ENCODE results near the gene SAMD4A.
A peak's percentile ranks its signal among the peaks of the same experiment; 100 is the strongest.

Gene SAMD4A

DNA sequence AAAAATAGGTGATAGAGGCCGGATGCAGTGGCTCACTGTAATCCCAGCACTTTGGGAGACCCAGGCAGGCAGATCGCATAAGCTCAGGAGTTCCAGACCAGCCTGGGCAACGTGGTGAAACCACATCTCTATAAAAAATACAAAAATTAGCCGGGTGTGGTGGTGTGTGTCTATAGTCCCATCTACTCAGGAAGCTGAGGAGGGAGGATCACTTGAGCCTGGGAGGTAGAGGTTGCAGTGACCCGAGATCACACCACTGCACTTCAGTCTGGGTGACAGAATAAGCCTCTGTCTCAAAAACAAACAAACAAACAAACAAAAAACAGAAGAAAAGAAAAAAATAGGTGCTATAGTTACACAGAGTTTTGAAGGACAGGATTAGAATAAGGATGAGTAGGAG lies 142.1 kb downstream of the SAMD4A start:
- no peak for FAIRE-seq

DNA sequence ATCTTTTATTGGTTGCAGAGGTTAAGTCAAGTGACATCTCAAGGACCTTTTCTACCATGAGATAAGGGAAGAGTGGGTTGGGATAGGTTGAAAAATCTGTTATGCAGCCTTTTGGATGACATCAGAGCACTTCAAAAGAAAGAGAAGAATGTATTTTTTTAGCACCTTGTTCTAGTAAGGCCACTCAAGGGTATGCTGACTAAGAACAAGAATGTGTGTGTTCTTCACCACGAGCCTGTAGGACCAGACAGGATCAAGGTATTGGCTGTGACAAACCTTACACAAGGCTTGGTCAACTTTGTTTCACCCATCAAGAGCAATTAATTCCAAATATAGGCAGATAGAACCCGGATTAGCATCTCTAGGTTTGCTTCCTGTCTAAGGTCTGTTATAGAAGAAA lies 142.5 kb downstream of the SAMD4A start:
- FAIRE-seq, result no peak

DNA sequence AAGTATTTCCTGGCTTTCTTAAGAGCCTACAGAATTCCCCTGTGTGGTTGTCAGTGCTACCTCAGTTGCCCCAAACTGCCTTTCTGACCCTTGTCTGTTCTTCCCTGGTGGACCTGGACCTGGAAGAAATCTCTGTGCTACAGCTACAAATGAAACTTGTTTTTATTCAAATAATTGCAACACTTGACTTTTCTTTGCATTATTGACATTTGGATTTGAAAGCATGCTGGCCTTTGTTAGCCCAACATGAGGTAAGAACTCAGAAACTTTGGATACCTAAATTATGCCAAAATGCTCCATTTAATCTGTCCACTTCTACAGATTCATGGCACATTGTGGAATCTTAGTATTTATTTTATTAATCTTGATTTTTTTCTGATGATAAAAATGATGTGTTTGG lies 142.9 kb downstream of the SAMD4A start:
- no peak for FAIRE-seq

DNA sequence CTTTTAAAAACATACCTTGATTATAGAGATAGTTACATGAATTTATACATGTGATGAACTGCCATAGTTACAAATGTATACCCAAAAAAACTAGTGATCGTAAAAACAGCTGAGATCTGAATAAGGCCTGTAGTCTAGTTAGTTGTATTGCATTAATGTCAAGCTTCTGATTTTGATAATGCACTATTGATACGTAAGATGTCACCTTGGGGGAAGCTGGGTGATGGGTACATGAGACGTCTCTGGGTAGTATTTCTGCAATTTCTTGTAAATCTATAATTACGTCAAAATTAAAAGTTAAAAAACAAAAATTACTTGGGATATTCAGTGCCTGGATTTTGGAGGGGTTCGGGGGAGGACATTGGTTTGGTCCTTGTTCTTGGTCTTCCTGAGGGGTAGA lies 144.4 kb downstream of the SAMD4A start:
- no peak for FAIRE-seq

DNA sequence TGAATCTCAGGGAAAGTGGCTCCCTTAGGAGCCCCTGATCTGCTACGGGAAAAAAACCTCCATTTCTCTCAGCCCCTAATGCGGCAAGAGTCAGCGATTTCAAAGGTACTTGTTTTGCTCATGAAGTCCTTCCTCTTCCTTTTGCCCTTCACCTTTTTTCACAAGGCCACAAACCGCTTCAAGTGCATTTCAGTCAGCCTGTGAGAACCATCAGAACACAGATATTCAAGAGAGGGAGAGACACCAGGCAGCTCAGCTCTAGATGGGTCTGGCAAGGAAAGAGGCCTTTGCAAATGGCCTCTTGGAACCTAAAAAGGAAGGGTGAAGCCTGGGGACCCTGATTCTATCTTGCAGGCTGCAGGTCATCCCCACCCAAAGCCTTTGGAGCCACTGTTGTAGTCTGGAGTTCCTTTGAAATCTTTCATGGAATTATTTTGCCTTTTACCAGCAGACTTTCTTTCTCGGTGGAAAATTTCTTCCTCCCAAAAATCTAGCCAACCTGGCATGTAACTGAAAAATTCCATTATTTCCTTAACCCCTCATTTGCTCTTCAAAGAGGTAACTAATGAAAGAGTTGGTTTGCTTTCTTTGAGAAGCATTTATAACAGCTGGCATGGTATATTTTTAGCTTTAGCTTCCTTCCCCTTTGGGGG lies 145.0 kb downstream of the SAMD4A start:
- FAIRE-seq, result no peak

DNA sequence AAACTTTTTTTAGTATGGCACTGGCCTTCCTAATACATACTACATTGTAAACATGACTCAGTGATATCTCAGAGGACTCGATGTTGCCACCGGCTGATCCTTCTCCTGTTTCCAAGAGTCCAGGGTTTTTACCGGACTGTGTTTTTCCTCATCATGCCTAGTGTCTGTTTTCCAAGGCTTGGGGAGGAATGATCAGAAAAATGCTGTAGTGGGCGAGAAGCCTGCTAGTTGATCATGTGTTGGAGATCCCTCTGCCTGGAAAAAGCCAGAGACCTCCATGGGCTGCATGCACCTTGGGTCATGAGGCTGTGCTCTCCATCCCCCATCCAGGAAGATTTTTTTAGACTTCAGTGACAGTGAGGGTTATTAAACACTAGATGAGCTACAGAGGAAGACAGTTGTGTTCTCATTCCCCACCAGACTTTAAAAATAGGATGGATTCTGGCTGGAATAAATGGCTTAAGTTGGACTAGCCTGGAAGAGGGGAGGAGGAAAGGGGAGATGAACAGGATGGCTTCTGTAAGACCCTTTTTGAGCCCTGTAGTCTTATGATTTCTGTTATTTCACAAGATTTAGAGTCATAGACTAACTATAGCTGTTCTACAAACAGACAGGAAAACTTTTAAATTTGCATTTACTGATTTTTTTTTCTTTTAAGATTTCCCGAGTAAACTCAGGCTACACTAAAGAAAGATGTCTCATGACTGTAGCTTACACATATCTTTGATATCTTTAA lies 145.7 kb downstream of the SAMD4A start:
- FAIRE-seq, result no peak

DNA sequence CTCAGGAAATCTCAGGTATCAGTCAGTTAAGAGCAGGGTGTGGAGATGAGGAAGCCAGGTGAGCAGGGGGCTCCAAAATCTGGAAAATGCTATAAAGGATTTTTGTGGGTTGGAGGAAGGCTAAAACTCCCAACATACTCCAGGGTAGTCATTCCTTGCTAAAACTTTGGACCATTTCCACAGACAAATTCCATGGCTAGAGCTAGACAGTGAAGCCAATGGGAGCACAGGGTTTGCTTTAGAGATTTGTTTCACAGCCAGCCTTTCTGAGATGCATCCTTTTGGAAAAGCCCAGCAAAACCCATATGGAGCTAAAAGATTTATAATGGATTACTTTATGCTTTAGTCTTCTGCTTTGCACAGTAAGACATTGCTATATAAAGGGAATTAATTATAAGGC lies 146.5 kb downstream of the SAMD4A start:
- FAIRE-seq, result no peak

DNA sequence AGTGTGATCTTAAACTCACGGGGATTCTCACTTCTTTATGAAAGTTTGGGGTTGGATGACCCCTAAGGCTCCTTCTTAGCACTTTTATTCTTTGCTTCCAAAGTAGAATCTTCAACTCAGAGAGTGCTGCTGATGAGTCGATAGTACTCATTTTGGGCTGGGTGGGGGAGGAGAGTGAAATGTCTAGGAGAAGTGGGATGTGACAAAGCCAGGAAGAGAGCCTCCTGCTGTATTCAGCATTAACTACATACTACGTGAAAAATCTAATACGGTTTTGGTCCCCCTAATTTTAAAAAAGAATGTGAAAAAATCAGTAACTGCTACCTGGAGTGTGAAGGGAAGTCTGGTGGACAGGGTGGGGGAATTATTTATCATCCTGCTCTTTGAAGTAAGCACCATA lies 148.3 kb downstream of the SAMD4A start:
- FAIRE-seq, result no peak

DNA sequence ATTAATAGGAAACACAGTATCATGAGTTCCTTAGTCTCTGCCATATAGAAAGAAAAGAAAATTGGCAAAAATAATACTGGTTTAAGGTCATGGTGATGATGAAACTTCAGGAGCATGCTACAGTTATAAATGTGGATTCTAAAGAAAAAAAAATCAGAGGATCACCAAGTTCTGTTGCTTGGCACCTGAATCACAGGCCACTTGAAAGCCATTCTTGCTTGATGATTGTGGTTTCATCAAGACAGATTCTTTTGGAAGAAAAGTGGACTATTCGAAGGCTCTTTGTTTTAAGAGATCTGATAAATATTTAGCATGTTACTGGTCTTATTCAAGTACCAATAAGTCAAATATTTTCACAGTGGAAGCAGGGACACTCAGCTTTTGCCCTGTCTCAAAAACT lies 148.9 kb downstream of the SAMD4A start:
- FAIRE-seq, result no peak

DNA sequence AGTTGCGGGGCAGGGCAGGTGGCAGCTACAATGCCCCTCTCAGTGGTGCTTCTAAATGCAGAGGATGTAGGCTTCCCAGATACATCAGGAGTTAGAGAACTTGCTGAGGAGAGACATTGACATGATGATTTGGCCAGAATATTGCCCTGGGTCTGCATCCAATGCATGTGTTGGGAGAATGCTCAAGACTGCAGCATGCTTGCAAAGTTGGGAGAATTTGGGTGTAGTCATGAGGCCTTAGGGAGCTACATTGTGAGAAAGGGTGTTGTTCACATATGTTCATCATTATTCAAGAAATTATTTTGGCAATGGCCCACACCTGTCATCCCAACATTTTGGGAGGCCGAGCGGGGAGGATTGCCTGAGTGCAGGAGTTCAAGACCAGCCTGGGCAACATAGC lies 149.9 kb downstream of the SAMD4A start:
- no peak for FAIRE-seq

DNA sequence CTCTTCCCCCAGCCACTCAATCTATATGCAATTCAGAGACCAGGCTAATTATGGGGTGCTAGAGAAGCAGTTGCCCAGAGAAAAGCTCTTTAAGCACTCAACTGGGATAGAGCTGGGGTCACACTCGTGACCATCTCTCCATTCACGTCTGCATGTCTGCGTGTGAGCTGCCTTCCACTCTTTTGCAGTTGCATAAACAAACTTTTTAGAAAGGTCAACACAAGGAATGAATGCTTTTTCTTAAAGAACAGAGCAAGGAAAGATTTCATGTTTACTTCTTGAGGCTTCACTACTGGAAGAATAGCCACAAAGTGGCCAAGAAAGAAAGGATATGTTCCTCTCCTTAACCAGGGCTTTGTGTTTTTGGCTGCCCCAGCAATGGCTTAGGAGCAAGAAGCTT lies 151.1 kb downstream of the SAMD4A start:
- no peak for FAIRE-seq

DNA sequence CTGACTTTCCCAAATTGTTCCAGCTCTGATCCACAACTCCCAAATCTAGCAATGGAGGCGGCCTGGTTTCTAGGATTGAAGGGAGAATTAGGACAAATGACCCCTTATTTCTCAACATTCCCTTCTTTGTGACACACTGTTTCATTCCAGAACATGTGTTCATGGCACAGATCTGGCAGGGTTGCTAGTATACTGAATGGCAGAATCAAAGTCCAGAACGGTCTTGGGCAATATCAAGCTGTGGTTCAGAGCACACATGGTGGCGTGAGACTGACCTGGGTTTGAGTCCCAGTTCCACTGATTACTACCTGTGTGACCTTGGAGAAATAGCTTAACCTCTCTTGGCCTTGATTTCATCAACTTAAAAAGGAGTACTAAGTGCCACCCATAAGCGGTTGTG lies 152.5 kb downstream of the SAMD4A start:
- FAIRE-seq, result no peak

DNA sequence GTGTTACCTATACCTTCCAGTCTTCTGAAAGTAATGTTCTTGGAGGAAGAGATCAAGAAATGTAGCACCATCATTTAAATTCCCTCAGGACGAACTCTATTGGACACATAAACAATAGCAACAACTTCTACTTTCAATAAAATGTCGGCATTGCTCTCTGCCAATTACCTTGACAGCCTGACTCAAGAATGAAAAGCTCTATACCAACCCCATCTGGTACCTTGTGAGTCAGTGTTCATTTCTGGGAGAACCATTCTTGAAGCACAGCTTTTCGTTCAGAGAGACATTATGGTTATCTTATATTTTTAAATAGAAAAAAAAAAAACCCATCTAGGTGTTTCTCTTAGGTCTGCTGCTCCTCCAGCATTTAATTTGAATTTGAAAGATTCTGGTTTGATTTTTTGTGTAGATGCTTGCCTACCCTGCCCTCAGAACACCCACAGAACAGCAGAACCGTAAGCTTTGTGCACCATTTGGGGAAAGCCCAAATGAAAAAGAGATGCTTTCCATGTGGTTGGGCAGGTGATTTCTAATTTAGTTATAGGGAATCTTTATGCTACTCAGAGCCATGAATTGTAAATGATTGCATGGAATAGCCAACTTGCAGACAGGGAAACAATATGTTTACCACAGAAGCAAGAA lies 156.0 kb downstream of the SAMD4A start:
- FAIRE-seq, result peak; percentile 61

DNA sequence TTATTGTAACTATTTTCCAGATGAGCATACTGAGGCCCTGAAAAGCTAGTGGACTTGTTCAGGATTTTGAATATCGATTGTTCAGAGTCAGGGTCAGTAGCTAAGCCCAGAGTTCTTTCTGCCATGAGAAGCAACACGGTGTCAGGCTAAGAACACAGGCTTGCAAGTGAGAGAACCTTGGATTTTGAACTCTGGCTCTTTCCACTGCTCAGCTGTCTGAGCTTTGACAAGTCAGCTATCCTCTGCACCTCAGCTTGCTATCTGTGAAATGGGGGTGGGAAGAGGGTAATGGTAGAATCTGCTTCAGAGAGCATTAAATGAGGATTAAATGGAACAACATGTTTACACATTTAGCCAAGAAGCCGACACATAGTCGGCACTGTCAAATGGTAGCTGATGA lies 157.2 kb downstream of the SAMD4A start:
- FAIRE-seq, result no peak

DNA sequence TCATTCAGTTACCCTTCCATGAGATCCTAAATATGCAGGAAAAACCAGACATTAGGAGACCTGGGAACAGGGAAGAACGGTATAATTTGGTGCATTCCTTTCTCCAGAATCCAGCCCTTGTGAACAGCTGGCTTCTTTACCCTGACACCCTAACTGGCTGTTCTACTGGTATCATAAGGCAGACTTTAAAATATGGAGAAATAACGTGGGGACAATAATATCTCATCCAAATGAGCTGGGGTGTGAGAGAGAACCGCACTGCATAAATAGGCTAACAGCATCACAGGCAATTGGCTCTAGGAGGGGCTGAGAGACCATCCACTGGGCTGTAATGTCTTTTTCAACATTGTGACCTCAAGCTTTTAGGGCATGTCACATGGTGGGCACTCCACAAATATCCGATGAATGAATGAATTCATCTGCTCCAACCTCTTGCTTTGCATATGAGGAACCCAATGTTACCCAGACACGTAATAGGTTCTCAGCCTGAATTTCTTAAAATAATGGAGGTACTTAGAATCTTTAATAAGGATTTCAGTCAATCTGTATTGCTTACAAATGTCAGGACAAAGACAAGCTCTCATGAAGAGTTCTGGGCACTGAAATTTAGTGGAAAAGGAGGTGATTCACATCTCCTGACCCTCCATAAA lies 157.9 kb downstream of the SAMD4A start:
- no peak for FAIRE-seq

DNA sequence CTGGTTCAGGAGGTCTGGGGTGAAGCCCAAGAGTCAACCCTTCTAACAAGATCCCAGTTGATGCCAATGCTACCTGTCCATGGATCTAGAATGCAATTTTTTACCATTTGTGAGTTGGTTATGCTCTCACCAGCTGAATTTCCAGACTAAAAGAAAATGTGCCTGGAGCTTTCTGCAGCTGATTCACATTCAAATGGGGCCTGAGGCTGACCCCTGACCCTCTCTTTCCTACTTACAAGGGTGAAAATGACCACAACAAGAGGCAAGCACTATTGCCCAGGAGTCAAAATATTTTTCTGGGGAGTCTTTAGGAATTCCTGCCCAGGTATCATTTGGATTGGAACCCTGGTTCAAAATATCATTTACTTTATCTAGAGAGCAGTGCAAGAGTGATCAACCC lies 159.1 kb downstream of the SAMD4A start:
- no peak for FAIRE-seq

DNA sequence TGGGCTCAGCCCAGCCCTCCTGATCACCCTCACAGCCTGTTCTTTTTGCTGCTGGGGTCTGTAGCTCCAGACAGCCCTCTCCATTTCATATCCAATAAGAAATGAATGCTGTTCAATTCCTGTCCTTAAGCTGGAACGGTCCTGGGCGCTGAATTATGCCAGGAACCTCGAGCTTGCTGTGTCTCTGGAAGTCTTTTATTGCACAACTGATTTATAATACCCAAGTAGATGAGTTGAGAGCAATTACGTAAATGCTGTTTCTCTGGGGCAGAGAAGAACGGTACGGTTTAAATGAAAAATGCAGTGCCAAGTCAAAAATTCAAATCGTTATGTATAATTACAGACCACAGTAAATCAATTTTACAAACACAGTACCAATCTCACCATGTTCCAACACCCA lies 161.0 kb downstream of the SAMD4A start:
- FAIRE-seq, result no peak

DNA sequence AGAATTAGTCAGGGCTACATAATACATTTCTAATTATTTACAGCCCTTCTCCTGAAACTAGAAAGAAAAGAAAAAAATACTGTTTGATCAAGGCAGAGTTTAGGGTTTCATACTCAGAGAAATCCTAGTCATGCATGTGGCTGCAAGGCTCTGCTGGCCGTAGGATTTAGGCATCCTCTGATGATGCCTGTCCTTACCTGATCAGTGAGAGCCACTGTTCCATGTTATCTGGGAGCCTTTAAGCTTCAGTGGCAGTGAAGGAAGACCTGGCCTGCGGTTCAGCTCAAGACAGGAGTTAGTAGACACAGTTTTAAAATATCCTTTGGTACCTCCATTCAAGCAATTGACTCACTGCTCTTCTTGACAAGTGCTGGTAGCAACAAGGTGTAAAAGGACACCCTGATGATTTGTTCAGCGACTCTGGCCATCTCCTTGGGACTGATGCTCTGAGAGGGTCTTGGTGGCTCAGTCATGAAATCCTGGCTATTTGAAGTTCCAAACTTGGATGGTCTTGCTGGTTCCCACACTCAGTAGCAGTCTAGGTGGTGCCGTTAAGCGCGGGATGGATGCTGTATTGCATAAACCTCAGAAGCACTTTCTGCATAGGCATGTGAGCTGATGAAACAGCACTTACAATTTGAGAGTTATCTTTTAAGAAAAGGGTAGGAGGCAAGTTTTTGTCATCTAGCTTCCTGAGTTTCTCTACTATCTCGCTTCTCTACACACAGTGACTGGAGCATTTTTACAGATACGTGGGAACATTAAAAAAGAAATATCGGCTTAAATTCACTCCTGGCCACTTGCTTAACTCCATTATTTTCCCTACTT lies 162.0 kb downstream of the SAMD4A start:
- no peak for FAIRE-seq

DNA sequence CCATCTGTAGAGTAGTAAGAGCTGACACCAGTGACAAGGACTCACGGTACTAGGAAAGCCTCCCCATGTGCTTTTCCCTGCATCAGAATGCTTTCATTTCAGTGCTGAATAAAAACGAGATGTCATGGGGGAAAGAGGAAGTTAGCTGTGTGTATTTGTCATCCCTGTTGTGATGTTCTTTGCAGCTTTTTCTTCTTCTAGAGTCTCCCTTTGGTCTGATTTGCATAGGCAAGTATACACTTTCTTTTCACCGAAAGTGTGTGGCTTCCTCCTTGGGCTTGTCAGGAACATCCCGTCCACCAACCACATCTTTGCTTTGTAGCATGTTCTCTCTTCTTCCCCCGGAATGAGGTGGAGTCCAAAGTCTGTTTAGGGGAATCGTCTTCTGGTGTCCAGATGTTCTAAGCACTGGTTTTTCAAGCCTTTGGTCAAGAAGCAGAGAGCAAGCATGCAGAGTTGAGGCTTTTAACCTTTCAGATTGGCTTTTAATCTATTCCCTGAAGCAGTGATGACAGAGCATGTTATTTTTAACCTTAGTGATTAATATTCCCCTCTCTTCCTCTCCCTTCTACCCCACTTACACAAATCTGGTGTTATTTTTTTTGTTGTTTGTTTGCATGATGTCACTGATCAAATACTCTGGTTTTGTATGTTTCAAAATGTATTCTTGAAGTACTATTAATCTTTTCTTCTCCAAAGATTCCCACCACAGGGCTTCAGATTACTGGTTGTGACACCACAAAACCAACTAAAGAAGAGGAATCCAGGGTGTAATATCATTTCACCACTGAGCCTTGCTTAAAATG lies 163.4 kb downstream of the SAMD4A start:
- no peak for FAIRE-seq

DNA sequence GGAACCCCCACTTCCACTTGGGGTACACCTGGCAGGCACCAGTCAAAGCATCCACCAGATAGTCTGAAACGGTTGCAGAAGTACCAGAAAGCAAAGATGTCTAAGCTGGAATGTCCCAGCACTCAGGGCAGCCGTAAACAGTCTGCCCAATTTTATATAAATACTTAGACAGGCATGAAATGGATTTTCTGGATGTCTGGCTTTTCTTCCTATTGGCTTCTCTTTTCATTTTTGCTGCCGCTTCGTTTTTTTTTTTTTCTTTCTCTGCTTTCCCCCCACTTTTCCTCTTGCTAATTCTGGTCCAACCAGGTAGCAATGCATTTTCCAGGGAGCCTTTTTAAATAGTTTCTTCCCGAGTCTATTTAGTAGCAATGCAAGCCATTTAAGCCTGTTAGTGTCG lies 168.0 kb downstream of the SAMD4A start:
- FAIRE-seq, result no peak

DNA sequence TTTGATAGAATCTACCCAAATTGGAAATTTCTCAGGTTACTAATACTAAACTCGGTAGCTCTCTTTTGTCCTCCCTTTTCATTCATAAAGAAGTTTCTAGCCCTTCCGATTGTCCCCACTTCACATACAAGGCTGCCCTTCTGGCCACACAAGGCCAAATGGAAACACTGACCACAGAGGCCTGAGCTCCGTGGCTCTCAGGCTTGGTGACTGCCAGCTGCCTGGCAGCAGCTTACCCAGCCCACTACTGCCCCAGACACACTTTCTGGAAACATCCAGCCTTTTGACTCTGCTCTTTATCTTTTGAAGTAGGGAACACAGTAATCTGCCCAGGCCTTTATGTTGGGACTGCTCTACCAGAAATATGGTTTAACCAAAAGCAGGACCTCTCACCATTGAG lies 168.5 kb downstream of the SAMD4A start:
- no peak for FAIRE-seq

DNA sequence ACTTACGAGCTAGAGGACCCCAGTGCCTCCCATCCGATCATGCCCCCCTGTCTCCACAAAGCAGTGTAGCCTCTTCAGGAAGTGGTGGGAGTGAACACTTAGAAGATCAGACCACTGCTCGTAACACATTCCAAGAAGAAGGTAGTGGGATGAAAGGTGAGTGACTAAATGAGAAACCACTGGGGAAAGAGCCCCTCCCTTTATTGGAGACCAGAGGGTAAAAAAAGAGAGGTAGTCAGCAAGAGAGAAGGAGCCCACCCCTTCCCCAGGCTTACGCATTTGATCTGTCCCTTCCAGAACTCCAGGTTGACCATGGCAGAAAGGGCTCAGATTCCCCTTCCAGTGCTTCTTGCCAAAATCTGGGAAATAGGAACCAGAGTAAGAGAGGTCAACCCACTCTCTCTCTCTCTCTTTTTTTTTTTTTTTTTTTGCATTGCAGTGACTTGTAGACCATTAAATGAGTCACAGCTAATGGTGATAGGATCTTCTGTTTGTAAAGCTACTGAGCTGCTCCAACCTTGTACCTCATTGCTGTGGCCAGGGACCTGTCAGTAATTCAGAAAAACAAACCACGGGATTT lies 170.3 kb downstream of the SAMD4A start:
- peak; percentile 9 for FAIRE-seq
